Subcutaneous adipose tissue (tissue), 4 donors: Measurements from ENCODE around the gene PAFAH2. TPM values are rescaled to one million over a fixed set of nuclear protein-coding genes. Genes with fewer than 3 reads are reported as not detected.

Source experiments
- total RNA-seq, 4 donors: library from RNA; depleted of rRNA; stranded (reverse); fragments of >200 nt; gene quantifications; one replicate each; pipeline ENCODE4 v1.1.0, GENCODE V29; 2016
- TF ChIP-seq, protein P1 (sequence below): fragments of 450-650 bp; IDR thresholded peaks from one replicate; pipeline ENCODE4 v1.5.1; 2016; ENCODE audit warnings: low read depth, mild to moderate bottlenecking, control low read depth, antibody characterized with exemption, moderate library complexity

The PAFAH2 gene
- total RNA-seq, 4 donors from 2014 or later, result 6.7 to 12.6 (median 9.1) TPM

DNA sequence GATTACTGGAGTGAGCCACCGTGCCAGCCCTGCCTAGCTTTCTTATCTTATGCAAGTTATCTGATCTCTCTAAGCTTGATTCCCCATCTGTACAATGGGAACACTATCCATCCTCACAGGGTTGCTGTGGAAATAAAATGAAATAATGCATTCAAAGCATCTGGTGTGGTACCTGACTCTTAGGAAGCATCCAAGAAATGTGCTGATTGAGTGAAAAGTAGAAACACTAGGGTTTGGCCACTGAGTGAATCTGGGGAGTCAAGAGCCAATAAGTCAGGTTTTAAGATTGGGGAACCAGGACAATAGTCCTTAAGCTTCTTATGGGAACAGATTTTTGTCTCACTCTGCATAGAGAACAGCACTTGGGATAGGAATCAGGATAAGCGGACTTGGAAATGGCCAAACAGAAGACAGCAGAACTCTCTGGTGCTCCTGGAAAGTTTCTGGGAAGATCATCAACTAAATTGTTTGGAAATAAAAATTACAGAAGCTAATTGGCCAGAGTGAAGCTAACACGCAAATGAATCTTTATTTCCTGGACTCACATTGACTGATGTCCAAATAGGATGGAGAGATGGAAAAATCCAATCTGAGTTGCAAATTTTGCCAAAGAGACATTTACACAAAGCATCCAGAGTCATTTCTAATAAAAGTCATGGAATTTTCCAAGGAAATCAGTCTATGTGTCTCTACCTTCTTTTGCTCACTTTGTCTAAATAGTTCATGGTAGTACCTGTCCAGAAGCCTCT is 3.3 kb downstream of the PAFAH2 start:
- TF ChIP-seq, protein P1, sequence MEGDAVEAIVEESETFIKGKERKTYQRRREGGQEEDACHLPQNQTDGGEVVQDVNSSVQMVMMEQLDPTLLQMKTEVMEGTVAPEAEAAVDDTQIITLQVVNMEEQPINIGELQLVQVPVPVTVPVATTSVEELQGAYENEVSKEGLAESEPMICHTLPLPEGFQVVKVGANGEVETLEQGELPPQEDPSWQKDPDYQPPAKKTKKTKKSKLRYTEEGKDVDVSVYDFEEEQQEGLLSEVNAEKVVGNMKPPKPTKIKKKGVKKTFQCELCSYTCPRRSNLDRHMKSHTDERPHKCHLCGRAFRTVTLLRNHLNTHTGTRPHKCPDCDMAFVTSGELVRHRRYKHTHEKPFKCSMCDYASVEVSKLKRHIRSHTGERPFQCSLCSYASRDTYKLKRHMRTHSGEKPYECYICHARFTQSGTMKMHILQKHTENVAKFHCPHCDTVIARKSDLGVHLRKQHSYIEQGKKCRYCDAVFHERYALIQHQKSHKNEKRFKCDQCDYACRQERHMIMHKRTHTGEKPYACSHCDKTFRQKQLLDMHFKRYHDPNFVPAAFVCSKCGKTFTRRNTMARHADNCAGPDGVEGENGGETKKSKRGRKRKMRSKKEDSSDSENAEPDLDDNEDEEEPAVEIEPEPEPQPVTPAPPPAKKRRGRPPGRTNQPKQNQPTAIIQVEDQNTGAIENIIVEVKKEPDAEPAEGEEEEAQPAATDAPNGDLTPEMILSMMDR, result no peak

DNA sequence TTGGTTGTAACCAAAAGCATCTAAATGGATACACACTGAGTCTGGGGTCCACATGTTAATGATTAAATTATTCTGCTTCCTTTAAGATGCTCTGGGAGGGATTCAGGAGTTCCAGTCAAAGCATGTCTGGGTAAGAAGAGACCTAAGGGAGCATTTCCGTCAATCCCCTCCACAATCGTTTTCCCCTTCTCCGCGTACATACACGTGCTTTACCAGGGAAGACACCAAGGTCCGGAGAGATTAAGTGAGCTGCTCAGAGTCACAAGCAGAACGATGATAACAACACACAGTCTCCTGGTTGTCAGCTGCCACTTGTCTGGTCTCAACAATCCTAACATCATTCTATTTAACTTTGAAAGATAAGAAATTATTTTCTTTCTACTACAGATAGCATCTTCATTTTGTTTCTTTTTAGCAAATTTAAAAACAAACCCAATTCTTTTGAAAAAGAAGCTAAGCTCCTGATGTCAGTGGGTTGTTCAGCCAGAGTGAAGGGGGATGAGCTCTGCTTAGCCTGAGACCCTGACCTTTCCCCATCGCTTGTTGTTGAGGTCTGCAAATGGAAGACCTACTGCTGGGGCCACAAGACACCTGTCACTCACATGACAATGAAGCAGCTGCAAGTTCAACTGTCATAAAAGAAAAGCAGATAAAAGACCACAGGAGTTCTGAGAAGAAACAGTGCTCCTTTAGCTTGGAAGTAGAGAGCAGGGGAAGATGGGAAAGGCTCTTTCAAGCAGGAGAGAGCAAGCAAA is 4.5 kb downstream of the PAFAH2 start:
- TF ChIP-seq, protein P1, result no peak

DNA sequence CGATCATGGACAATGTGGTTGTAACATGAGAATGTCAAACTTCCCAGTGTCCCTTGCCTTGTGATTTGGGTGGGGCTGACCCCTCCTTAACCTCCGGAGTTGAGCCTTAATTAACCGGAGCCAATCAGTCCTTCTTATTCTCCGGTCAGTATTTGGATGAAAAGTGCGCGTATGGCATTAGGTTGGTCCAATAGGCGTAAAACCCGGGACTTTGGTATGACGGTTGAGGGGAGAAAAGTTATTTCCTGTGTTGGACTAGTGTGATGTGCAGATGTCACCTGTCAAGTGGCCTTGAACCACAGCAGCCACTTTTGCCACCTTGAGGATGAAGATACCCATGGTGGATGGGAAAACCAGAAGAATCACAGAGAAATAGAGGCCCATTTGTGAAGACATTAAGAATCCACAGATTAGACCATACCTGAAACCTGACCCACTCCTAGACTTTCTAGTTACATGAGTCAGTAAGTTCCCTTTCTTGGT is 5.1 kb downstream of the PAFAH2 start:
- TF ChIP-seq, protein P1, result no peak

DNA sequence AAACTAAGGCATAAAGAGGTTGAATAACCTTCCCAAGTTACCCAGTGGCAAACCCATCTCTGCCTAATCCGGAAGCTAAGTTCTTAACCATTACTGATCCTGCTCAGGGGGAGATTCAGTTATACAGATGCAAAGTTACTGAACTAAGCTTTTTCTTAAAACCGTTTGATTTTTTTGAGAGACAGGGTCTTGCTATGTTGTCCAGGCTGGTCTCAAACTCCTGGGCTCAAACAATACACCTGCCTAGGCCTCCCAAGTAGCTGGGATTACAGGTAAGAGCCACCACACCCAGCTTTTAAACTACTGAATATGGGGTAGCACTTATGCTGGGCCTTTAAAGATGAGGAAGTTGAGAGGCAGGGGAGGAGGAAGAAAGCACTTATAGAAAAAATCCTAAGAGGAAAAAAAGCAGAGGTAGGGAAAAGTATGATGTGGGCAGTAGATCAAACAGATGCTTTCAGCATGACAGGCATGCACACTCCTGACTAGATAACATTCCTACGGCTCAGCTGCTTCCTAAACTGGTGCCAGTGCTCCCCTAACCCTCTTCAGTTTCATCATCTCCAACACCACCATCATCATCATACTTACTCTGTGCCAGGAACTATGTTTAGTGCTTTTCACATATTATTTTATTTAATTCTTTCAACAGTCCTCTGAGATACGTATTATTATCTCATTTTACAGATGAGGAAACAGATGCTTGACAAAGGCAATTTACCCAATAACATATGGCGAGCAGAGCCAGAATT is 5.8 kb downstream of the PAFAH2 start:
- TF ChIP-seq, protein P1, result no peak

DNA sequence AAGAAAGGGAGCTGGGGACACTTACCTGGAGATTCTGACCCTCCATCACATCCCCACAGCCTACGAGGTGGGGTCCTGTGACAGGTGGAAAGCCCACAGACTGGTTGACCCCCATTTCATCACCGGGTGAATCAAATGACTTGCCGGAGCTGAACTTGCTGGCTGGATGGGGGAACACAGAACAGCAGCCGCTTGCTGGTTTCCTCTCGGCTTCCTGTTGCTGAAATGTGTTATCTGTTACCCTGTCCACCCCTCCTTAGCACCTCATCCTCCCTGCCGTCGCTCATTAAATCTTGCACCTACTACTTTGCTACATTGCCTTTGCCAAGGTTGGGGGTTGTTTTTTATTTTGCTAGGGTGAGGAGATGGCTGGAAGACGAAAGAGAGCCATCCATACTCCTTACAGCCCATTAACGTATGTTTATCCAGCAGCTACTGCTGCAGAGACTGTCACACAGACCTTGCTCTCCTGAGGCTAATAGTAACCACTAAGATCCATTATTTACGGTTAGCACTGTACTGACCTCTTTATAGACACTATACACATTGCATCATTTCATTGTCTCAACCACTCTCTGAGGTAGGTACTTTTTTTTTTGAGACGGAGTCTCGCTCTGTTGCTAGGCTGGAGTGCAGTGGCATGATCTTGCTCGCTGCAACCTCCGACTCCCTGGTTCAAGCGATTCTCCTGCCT is 7.0 kb downstream of the PAFAH2 start:
- TF ChIP-seq, protein P1, result no peak

DNA sequence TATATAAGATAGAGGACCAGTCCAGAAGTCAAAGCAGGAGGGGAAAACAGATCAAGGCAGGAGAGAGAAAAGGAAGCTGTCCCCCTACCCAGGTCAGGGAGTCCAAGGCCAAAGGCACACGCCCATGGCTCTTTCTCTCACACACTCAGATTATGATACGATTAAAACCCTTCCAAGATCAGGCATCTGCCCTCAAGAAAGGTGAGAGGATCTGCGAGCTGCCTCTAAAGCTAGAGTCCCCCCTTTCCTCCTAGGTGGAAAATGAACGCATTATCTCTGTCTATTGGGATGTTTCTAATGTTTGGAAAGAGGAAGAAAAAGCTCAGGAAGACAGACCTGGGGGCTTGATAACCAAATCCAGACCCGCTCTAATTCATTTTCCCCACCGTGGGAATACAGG is 7.6 kb downstream of the PAFAH2 start:
- TF ChIP-seq, protein P1, result no peak
